Measurements from ENCODE around the gene GNAS-AS1.

DNA sequence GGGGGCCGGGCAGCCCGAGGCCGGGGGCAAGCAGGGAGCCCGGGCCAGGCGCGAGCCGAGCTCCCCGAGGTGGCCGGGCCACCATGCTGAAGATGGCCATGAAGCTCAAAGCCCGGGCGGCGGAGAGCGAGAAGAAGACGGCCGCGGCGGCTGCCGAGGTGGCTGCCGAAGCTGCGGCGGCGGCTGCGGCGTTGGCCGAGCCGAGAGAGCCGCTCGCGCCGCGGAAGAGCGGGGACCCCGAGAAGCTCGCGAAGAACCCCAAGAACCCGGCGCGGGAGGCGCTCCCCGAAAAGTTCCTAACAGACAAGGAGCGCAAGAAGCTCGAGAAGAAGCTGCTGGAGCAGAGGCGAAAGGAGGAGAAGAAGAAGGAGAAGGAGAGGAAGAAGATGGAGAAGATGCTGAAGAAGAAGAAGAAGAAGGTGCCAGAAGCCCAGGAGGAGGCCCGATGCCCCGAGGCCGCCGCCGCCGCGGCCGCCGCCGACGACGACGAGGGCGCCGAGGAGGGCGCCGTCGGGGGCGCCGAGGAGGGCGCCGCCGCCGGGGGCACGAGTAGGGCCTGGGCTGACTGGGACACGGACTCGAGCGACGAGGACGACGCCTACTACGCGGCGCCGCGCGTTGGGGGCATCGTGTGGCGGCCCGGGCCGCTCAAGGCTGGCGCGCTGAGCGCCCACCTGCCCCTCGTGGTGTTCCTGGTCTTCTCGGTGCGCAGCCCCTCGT lies 39.3 kb upstream of the GNAS-AS1 start:
- TF ChIP-seq GATA2 (IDR thresholded peaks at IDR 0.05; ENCODE audit: low read depth, low read length) = no peak
- no peak for TF ChIP-seq GATA3 (IDR thresholded peaks at IDR 0.05; ENCODE audit: low read depth, low read length)
